ENCODE results near the gene KLF6. TPM values are rescaled to one million over a fixed set of nuclear protein-coding genes. Genes with fewer than 3 reads are reported as not detected.
A peak's percentile ranks its signal among the peaks of the same experiment; 100 is the strongest.

The KLF6 gene
- total and polyA plus RNA-seq, 9 of the 15 experiments (the other 6 are each of a cell fraction or from before 2014, with no cell fraction given): 3.2 to 23.9 (median 8.0) TPM

DNA sequence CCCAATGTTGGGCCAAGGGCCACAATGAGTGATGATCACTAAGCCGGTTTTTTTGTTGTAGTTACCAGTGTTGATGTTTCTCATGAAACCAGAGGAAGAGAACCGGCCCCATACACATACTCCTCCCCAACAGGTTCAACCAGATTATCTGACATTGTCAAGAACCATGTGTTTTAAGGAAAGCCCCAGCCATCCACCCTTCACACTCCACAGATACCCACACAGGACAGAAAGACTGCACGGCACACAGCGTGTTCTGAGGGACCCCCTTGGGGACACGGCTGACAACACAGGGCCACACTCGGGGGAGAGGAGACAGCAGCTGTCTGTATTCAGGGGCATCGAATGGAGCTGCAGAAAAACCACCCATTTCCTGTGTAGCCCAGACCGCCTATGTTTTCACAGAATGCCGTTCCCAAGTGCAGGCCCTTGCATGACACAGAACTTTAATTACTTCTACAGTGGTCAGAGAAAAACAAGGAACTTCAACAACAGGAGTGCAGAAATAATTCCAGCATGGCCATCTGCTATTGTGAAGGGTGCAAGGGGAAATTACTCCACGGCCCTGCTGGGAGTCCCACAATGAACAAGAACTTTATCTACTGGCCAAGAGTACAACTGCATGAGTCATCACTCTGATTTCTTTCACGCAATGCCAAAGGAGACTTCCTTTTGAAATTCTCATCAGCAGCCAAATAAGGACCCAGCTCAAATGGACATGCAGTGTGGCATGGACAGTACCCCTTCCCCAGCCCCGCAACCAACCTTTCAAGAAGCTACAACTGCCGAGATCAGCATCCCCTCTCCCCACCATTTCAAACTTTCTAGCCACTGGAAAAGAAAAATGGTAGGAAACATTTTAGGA, 2.3 kb downstream of the KLF6 start (continued):
- TF ChIP-seq, protein P1, sequence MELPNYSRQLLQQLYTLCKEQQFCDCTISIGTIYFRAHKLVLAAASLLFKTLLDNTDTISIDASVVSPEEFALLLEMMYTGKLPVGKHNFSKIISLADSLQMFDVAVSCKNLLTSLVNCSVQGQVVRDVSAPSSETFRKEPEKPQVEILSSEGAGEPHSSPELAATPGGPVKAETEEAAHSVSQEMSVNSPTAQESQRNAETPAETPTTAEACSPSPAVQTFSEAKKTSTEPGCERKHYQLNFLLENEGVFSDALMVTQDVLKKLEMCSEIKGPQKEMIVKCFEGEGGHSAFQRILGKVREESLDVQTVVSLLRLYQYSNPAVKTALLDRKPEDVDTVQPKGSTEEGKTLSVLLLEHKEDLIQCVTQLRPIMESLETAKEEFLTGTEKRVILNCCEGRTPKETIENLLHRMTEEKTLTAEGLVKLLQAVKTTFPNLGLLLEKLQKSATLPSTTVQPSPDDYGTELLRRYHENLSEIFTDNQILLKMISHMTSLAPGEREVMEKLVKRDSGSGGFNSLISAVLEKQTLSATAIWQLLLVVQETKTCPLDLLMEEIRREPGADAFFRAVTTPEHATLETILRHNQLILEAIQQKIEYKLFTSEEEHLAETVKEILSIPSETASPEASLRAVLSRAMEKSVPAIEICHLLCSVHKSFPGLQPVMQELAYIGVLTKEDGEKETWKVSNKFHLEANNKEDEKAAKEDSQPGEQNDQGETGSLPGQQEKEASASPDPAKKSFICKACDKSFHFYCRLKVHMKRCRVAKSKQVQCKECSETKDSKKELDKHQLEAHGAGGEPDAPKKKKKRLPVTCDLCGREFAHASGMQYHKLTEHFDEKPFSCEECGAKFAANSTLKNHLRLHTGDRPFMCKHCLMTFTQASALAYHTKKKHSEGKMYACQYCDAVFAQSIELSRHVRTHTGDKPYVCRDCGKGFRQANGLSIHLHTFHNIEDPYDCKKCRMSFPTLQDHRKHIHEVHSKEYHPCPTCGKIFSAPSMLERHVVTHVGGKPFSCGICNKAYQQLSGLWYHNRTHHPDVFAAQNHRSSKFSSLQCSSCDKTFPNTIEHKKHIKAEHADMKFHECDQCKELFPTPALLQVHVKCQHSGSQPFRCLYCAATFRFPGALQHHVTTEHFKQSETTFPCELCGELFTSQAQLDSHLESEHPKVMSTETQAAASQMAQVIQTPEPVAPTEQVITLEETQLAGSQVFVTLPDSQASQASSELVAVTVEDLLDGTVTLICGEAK (IDR thresholded peaks at IDR 0.05): peak; percentile 95
- TF ChIP-seq, protein P1 (CRISPR knock-in tag; IDR thresholded peaks at IDR 0.05): peak; percentile 68
- TF ChIP-seq, protein P2, sequence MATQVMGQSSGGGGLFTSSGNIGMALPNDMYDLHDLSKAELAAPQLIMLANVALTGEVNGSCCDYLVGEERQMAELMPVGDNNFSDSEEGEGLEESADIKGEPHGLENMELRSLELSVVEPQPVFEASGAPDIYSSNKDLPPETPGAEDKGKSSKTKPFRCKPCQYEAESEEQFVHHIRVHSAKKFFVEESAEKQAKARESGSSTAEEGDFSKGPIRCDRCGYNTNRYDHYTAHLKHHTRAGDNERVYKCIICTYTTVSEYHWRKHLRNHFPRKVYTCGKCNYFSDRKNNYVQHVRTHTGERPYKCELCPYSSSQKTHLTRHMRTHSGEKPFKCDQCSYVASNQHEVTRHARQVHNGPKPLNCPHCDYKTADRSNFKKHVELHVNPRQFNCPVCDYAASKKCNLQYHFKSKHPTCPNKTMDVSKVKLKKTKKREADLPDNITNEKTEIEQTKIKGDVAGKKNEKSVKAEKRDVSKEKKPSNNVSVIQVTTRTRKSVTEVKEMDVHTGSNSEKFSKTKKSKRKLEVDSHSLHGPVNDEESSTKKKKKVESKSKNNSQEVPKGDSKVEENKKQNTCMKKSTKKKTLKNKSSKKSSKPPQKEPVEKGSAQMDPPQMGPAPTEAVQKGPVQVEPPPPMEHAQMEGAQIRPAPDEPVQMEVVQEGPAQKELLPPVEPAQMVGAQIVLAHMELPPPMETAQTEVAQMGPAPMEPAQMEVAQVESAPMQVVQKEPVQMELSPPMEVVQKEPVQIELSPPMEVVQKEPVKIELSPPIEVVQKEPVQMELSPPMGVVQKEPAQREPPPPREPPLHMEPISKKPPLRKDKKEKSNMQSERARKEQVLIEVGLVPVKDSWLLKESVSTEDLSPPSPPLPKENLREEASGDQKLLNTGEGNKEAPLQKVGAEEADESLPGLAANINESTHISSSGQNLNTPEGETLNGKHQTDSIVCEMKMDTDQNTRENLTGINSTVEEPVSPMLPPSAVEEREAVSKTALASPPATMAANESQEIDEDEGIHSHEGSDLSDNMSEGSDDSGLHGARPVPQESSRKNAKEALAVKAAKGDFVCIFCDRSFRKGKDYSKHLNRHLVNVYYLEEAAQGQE (IDR thresholded peaks at IDR 0.05; ENCODE audit: borderline replicate concordance): peak; percentile 30; the same call in 1 of the 2 replicates
- TF ChIP-seq, protein P2 (CRISPR knock-in tag; IDR thresholded peaks at IDR 0.05; ENCODE audit: low read depth): no peak
- peak; percentile 28; the same call in 1 of the 2 replicates for TF ChIP-seq NFIC (IDR thresholded peaks at IDR 0.05)

Data from K562 (cell line).